OCI-LY3 (cell line): Measurements from ENCODE around the gene GALNT18.

Source experiments
- H2AFZ ChIP-seq: fragments of 200-600, 300-600 bp; shearing (Covaris generic); 2 replicates; pipeline ENCODE4 v1.6.0; 2014; ENCODE audit warnings: antibody characterized with exemption, low read depth, low read length
- H3K27ac ChIP-seq: fragments of 200-600, 300-600 bp; sonication (generic); 2 replicates; pipeline ENCODE4 v1.5.1; 2014; ENCODE audit warnings: mild to moderate bottlenecking, low read length, moderate library complexity, mixed read lengths
- H3K27me3 ChIP-seq: fragments of 200-600, 300-600 bp; sonication (generic); 2 replicates; pipeline ENCODE4 v1.6.1; 2014; ENCODE audit warnings: low read depth, low read length, mixed read lengths
- H3K36me3 ChIP-seq: fragments of 200-600, 300-600 bp; sonication (generic); replicated peaks from 2 replicates; pipeline ENCODE3; 2014; ENCODE audit warnings: low read depth, low read length, mixed read lengths
- H3K4me1 ChIP-seq: fragments of 300-600, 200-600 bp; sonication (generic); 2 replicates; pipeline ENCODE4 v1.6.1; 2014; ENCODE audit warnings: low read length, mixed read lengths
- H3K4me2 ChIP-seq: fragments of 200-600, 300-600 bp; sonication (generic); 2 replicates; pipeline ENCODE4 v1.6.1; 2014; ENCODE audit warnings: low read length, mixed read lengths
- H3K4me3 ChIP-seq: fragments of 300-600, 200-600 bp; sonication (generic); 2 replicates; pipeline ENCODE4 v1.5.1; 2014; ENCODE audit warnings: antibody characterized with exemption, mild to moderate bottlenecking, low read length, moderate library complexity
- H3K79me2 ChIP-seq: fragments of 300-600, 200-600 bp; shearing (Covaris generic); 2 replicates; pipeline ENCODE4 v1.6.1; 2014; ENCODE audit warnings: mild to moderate bottlenecking, low read length, mixed read lengths
- H3K9ac ChIP-seq: fragments of 300-600, 200-600 bp; shearing (Covaris generic); 2 replicates; pipeline ENCODE4 v1.6.0; 2014; ENCODE audit warnings: mild to moderate bottlenecking, low read length, moderate library complexity
- H3K9me3 ChIP-seq: fragments of 200-600, 300-600 bp; shearing (Covaris generic); 2 replicates; pipeline ENCODE4 v1.6.1; 2014; ENCODE audit warnings: low read length, mixed read lengths; ENCODE audit not compliant: insufficient read depth
- H4K20me1 ChIP-seq: fragments of 200-600, 300-600 bp; sonication (generic); 2 replicates; pipeline ENCODE4 v1.6.1; 2016; ENCODE audit warnings: low read length, mixed read lengths; ENCODE audit not compliant: insufficient read depth
- EZH2phosphoT487 ChIP-seq: fragments of 200-600 bp; shearing (Covaris generic); IDR thresholded peaks from 2 replicates; pipeline ENCODE4 v1.6.1; 2018; ENCODE audit warnings: antibody characterized with exemption, mixed run types, low read depth
- TF ChIP-seq, protein P1 (sequence below): fragments of 200-600, 300-600 bp; sonication (generic); IDR thresholded peaks from 2 replicates; pipeline ENCODE4 v1.5.1; 2014; ENCODE audit warnings: antibody characterized with exemption, low read length, low read depth

Gene GALNT18

DNA sequence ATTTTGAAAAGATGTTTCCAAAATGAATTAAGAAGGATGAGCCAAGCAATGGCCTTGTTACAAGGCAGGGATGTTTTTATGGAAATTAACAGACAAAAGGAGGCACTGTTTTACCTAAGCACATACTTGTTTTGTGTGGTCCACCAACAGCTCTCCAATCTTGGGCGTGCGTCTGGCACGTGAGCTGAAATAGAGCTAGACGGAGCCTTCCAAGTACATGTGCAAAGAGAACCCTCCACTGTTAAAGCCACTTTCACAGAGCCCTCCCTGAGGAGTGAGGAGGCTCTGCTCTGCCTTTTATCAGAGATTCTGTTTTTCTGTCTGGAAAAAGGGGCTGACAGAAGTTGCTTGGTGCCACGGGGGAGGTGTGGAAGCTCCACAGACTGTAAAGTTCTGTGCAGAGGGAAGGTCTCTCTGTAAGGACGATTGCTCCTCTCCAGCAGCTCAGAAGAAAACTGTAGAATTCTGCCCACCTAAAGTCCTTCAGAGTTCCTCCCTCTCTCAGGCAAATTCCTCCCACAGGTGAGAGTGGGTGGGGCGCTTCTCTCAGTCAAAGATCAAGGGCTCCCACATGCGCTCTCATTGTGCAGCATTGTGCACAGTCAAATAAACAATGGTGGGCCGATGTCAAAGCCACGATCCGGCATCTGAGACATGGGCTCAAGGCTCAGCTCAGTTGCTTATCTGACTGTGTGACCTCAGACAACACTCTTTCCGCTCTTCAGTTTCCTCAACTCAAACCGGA lies 176.2 kb downstream of the GALNT18 start:
- H3K4me2 ChIP-seq = no peak overlapping the region
- no peak overlapping the region for H2AFZ ChIP-seq
- H3K9ac ChIP-seq = no peak overlapping the region
- H3K27ac ChIP-seq = no peak overlapping the region
- no peaks in the 10 kb centered on the region for H3K4me1 ChIP-seq
- no peaks in the 10 kb centered on the region for H3K27me3 ChIP-seq
- H3K36me3 ChIP-seq = no peaks in the 10 kb centered on the region
- no peaks in the 10 kb centered on the region for H3K79me2 ChIP-seq
- H4K20me1 ChIP-seq = no peaks in the 10 kb centered on the region
- no peak for TF ChIP-seq EZH2phosphoT487
- TF ChIP-seq, protein P1, sequence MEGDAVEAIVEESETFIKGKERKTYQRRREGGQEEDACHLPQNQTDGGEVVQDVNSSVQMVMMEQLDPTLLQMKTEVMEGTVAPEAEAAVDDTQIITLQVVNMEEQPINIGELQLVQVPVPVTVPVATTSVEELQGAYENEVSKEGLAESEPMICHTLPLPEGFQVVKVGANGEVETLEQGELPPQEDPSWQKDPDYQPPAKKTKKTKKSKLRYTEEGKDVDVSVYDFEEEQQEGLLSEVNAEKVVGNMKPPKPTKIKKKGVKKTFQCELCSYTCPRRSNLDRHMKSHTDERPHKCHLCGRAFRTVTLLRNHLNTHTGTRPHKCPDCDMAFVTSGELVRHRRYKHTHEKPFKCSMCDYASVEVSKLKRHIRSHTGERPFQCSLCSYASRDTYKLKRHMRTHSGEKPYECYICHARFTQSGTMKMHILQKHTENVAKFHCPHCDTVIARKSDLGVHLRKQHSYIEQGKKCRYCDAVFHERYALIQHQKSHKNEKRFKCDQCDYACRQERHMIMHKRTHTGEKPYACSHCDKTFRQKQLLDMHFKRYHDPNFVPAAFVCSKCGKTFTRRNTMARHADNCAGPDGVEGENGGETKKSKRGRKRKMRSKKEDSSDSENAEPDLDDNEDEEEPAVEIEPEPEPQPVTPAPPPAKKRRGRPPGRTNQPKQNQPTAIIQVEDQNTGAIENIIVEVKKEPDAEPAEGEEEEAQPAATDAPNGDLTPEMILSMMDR = no peak
- H3K9me3 ChIP-seq = no peaks in the 10 kb centered on the region
- no peak overlapping the region for H3K4me3 ChIP-seq

DNA sequence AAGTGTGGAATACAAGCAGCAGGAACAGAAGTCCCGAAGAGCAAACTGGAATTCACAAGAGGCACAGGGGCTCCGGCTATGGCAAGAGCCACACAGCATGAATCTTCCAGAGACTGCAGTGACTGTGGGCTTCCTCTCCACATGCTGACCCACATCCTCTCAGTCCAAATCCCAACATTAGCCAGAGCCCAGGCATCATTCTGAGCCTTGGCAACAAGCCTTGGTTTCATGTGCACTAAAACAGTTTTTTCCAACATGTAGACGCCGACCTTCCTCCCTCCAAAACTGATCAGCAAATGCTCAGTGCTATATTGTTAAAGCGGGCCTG lies 177.0 kb downstream of the GALNT18 start:
- Histone ChIP-seq H3K27ac (no peak overlapping the region), H3K9ac (no peak overlapping the region), H3K36me3 (no peaks in the 10 kb centered on the region), H3K4me2 (no peak overlapping the region), H2AFZ (no peak overlapping the region), H4K20me1 (no peaks in the 10 kb centered on the region), H3K9me3 (no peaks in the 10 kb centered on the region), H3K27me3 (peaks cover 4% of the 10 kb centered on the region; the same call in 1 of the 2 replicates), H3K4me3 (no peak overlapping the region), H3K4me1 (no peaks in the 10 kb centered on the region), H3K79me2 (no peaks in the 10 kb centered on the region)
- no peak for TF ChIP-seq EZH2phosphoT487
- TF ChIP-seq, protein P1 = no peak

DNA sequence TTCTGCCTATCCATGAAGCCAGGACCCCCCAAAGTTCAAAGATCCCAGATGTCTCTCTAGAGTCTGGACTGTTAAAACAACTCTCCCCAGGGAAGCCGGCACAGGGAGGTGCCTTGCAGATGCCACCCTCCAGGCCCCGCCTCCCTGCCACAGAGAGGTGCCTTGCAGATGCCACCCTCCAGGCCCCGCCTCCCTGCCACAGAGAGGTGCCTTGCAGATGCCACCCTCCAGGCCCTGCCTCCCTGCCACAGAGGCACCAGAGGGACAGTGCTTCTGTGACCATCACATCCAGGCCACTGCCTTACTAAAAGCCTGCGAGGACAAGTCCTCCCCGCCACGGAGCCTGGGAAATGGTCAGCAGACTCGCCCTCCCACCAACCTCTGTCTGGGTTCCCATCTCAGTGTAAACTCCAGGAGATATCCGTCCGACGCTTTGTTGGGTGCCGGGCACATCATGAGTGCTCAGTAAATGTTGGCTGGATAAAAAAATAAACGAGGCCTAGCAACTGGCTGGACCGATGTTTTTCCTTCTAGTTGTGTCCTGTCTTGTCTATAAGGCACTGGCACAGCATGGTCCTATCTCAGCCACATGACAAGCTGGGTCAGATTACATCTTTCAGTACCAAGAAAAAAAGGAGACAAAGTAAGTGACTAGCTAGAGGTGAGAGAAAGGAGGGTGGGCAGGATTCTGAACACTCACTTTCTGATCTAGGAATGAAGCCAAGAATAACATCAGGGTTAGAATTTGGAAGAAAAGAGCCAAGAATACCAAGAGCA lies 177.6 kb downstream of the GALNT18 start:
- Histone ChIP-seq H3K4me1 (no peaks in the 10 kb centered on the region), H4K20me1 (no peaks in the 10 kb centered on the region), H3K4me3 (no peak overlapping the region), H3K36me3 (no peaks in the 10 kb centered on the region), H2AFZ (no peak overlapping the region), H3K27ac (no peak overlapping the region), H3K4me2 (no peak overlapping the region), H3K27me3 (peaks cover 7% of the 10 kb centered on the region; the same call in 1 of the 2 replicates), H3K9me3 (no peaks in the 10 kb centered on the region), H3K9ac (no peak overlapping the region), H3K79me2 (no peaks in the 10 kb centered on the region)
- TF ChIP-seq, protein P1 = no peak
- no peak for TF ChIP-seq EZH2phosphoT487

DNA sequence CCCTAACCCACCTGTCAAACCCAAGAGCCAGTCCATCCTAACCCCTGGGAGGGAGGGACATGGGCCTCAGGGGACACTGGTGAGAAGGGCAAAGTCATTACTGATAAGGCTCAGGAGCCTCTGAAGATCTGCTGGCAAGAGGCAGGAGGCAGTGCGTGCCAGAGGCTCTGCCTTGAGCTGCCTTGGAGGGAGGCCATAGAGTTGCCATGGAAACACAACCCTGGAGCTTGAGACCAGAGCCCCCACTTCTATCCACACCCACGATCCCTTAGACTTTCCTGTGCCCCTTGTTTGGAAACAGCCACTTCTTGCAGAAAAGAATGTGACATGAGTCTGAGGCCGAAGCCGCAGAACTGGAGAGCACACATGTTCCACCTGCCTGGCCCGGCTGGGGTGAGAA lies 179.0 kb downstream of the GALNT18 start:
- Histone ChIP-seq H3K9ac (no peak overlapping the region), H3K27ac (no peak overlapping the region), H3K4me3 (no peak overlapping the region), H4K20me1 (no peaks in the 10 kb centered on the region), H3K4me1 (no peaks in the 10 kb centered on the region), H3K79me2 (no peaks in the 10 kb centered on the region), H3K27me3 (peaks cover 7% of the 10 kb centered on the region; the same call in 1 of the 2 replicates), H2AFZ (no peak overlapping the region), H3K4me2 (no peak overlapping the region), H3K36me3 (no peaks in the 10 kb centered on the region), H3K9me3 (no peaks in the 10 kb centered on the region)
- no peak for TF ChIP-seq EZH2phosphoT487
- TF ChIP-seq, protein P1 = no peak
